Endometrial microvascular endothelial cells (primary cell): Measurements from ENCODE around the gene WT1. TPM values are rescaled to one million over a fixed set of nuclear protein-coding genes. Genes with fewer than 3 reads are reported as not detected.

Experiments used
- in situ Hi-C: cut with HindIII; loops from 2 replicates; pipeline ENCODE4 v1.10.0; 2017; ENCODE audit warnings: low sequenced_read_pairs, low pct_unique_long_range_greater_than_20kb; ENCODE audit errors: inconsistent ontology term
- total RNA-seq: library from RNA; depleted of rRNA; stranded (reverse); fragments of >200 nt; gene quantifications from one replicate; pipeline ENCODE4 v1.2.3, GENCODE V29; 2015; ENCODE audit errors: inconsistent ontology term

WT1 gene
- total RNA-seq, 1 donor from 2014 or later: not detected

DNA sequence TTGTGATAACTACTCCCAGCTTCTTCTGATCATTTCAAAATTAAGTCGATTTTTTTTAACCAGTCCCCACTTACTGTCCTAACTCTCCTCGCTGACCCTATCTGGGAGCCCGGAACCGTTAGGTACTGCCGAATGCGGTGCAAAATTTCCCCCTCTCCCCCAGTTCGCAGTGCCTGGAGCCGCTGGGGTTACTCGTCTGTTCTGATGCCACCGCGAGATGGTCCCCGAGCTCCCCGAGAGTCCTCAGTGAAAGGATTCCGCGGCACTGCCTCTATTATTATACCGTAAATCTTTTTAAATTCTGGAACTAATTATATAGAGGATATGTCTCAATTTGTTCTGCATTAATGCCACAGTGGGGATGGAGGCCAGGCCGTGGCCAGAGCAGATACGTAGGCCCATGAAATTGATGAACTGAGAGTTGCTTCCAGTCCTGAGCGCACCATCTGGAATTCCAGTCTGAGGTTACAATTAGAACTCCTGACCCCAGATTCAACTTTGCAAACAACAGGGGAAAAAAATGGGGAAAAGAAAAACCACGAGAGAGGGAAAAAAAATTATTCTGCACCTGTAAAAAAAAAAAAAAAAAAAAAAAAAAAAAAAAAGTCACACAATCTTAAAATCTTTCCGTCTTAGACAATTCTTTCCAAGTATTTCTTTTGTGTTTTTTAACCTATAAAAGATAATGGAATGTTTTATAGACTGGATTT lies 4.3 kb upstream of the WT1 start:
- in situ Hi-C loops: no loop called here

DNA sequence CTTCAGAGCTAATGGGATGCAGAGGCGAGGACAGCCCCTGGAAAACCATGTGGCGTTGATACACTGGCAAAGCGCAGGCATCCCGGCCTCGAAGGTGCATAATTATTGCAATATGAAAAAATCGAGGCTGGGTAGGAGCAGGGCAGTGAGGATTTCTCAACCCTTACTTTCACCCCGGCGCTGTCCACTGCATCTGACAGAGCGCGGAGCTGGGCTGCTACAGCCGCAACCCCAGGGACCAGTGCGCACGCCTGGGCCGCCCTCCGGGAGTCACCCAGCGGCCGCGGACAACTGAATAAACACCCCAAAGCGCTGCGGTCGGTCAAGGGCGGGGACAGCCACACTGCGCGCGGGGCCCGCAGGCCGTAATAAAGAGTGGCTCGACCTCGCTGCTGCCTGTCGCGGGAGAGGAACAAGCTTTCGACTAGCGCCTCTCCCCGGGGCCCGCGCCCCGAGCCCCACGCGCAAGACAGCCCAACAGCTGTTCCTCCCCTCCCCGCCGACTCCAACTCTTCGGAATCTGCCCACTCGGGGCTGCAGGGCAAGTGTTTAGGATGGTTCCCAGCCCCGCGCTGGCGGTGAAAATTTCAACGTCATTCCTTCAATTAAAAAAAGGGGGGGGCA lies 3.6 kb upstream of the WT1 start:
- in situ Hi-C loops: no loop called here

DNA sequence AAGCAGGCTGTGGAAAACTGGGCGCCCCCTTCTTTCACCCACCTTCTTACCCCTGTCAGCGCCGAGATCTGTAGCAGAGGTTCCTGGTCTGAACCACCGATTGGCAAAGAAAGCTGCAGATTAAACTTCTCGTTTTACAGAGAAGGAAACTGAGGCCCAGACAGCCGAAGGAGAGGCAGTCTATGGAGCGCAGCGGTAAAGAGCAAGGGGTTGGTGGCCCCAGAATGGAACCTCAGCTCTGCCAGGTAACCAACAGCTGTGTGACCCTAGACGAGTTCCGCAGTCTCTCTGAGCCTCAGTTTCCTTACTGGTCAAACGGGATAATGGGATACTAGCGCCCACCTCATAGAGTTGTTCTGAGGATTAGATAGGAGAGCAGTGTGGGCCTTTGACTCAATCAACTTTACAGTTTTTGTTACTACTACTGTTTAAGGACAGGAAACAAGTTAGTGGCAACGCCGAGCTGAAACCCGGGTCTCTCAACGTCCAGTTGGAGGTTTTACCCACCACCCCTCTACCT lies 3.1 kb upstream of the WT1 start:
- in situ Hi-C loops: no loop called here

DNA sequence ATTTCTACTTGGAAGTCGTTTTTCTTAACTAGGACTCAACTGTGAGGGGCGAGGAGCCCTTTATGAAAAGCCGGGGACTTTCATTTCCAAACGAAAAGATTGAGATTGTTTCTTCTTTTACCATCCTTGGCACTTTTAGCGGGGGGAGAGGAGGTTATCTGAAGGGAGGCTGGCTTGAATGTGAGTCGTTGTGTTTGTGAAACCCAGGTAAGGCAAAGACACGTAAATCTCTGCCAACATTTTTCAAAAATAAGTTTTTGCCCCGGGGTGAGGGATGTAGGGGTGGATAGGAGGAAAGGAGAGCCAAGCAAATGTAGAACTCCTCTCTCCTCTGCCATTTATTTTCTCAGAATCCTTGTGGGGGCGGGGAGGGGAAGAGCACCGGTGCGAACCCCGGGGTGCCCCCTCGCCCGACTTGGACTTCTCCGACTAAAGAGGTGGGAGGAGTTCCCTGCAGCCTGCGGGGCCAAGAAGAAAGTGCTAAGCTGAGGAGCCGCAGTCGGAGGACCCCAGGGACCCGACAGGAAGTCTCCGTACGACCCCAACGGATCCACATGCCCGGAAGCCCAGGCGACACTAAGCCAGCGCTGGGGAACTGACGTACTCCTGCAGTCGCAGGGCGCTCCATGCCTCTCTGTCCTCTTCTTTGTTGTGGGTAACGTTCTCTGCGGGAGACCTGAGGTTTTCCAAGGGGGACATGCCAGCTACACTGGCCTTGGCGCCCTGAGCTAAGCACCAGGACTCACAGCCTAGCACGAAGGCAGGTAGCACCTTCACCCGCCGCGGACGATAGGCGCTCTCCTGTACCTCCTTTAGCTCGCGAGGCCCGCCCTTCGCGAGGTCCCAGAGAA lies 2.4 kb upstream of the WT1 start:
- in situ Hi-C loops: no loop called here

DNA sequence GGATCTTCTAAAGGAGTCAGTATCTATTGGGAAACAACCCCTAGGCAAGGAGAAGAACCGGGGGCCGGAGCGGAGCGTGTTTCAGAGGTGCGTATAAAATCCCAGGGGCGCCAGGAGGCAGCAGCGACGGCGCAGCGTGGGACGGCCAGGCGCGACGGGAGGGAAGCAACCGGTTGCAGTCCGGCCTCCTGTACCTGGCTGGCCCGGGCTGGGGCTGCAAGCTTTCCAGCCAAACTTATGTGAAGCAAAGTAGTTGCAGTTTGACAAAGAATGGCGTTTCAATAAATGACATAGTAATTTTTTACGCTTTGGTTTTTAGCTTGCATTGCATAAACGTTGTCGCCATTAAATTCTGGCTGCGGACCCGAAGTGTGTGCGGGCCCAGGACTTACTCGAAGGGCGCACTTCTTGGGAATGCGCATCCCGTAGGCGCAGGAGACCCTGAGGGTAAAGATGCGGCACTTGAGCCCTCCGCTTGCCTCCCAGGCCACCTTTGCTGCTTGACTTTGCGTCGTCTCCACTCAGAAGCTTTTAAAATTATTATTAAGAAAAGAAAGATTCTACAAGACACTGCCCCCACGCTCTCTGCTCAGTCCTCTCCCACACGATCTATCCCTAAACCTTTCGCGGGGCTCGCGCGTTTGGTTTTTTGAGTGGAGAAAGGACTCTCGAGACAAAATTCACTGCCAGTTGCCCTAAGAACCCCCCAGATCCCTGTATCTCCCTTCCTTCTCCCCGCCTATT lies 1.6 kb upstream of the WT1 start:
- in situ Hi-C loops: no loop called here

DNA sequence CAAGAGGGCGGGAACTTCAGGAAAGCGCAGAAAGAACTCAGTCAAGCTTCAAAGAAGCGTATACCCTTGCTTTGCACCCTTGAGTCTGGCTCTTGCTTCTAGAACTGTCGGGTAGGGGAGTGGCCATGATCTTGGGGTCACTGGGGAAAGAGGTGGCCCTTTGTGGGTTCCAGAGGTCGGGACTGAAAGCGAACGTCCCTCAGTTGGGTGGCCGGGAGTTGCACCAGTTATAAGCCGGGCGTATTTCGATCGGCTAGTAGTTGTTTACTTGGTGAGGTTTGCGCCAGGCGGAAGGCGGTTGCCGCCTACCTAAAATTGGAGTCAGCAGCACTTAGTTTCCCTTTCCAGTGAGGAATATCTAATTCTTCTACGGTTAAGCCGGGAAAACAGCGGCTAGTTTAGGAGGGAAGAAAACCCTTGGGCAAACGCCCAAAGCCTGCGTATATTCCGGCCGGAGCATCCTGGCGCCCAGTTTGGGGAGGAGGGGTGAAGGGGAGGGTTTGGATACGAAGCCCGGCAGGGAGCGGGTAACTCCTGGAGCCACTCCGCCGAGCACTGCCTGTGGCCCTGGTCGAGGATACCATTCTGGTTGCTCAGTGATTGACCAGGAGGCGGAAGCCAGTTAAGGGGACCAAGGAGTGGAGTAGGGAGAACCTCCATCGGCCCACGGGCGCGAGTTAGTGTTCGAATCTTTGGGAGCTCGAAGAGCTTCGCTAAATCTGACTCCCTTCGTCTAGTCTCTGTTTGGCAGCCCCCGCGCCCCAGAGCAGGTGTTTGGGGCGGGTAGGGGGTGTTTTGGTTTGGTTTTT lies 807 bp upstream of the WT1 start:
- in situ Hi-C loops: no loop called here

DNA sequence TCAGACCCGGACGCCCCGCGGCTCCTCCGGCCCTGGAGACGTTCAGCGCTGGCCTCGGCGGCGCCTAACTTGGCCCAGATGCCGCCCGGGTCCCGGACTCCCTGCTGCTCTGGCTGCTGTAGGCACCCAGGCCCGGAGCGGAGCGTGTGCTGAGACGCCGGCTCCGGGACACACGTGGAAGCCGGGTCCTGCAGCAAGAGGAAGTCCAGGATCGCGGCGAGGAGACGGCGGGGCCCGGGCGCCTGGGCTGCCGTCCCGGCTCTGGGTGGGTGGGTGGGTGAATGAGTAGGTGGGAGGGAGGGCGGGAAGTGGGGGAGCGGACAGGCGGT lies 223 bp downstream of the WT1 start:
- in situ Hi-C loops: no loop called here

DNA sequence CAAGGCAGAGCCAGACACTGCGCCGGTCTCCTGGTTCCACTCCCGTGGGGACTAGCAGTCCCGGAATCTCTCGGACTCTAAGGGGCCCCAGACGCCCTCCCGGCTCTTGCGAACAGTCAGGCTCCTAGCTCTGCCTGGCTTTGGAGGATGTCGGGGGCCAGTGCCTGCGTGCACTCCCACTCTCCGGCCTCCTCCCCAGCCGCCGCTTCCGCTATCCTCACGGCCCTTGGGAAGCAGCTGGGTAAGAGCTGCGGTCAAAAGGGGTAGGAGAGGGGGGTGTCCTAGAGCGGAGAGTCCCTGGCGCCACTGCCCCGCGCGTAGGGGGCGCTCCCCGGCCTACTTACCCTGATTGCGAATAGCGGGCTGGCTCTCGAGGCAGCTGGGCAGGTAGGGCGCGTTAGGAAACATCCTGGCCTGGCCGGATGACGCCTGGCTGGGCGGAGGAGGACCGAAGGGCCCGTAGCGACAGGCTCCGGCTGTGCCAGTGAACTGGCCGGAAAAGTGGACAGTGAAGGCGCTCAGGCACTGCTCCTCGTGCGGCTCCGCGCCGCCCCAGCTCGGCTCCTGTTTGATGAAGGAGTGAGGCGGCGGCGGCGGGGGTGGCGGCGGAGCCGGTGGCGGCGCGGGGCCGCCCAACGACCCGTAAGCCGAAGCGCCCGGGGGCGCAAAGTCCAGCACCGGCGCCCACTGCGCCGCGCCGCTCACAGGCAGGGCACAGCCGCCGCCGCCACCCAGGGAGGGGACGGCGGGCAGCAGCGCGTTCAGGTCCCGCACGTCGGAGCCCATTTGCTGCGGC lies 785 bp downstream of the WT1 start:
- in situ Hi-C loops: no loop called here

DNA sequence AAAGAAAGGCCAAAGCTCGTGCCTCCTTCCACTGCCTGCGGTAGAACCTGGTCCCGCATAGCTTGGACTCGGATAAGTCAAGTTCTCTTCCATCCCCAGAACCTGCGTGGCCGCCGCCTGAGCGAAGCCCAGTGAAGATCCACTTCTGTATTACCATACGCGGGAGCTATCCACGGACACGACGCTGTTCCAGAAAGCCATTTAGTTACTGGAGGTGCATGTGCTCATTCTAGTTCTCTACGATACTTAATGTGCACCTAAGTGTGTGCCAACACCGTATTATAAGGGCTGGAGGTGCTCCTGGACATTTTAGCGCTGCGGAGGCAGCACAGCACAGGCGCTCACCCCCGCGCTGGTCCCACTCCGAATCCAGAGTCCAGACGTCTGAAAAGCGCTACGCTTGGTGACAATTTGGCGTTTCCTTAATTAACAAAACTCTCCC lies 1.4 kb downstream of the WT1 start:
- in situ Hi-C loops: no loop called here

DNA sequence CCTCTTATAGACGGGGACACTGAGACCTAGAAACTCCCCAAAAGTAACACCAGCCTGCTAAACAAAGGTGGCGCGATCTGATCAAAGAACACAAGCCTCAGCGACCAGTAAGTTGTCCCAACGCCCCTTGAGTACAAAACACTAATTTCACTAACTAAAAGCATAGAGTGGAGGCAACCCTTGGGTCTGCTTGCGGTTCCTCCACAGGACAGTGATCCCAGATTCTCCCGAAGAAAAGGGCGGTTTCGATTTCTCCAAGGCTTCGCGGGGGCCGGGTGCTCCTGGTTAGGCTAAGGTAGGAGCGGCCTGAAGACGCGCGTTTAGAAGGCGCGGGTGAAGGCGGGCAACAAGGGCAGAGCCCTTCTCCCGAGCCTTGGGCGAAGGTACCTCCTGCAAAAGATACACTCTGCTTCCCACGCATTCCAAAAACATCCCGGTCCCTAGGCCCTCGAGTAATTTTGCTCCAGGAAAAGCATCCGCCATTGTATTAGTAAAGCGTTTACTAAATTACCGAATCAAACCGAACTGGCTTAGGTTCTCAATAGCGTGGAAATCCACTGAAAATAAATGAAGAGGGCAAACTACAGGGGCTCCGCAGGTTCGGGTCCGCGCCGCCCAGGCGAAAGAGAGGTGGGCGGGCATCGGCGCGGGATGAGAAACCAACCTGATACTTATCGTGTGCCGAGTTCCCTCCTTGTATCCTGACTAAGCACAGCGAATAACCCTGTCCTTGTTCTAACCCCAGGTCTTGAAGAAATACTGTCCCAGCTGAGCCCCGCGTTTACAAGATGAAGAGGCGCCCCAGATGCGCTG lies 2.0 kb downstream of the WT1 start:
- in situ Hi-C loops: no loop called here

DNA sequence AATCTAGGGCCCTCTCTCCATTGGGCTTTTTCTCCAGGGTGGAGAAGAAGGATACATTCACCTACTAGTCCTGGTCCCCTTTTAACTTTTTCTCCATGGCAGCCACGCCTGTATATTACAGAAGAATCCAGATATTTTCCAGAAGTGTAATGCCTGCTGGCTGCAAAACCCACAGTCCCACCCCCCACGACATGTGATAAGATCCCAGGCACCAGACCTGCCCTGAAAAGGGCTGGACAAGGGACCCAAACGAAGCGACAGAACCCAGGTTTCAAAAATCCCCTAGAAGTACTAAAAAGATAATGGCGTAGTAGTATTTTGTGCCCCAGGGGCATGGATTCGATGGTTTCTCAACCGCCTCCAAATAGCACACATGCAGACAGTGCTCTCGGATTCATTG lies 2.8 kb downstream of the WT1 start:
- in situ Hi-C loops: no loop called here

DNA sequence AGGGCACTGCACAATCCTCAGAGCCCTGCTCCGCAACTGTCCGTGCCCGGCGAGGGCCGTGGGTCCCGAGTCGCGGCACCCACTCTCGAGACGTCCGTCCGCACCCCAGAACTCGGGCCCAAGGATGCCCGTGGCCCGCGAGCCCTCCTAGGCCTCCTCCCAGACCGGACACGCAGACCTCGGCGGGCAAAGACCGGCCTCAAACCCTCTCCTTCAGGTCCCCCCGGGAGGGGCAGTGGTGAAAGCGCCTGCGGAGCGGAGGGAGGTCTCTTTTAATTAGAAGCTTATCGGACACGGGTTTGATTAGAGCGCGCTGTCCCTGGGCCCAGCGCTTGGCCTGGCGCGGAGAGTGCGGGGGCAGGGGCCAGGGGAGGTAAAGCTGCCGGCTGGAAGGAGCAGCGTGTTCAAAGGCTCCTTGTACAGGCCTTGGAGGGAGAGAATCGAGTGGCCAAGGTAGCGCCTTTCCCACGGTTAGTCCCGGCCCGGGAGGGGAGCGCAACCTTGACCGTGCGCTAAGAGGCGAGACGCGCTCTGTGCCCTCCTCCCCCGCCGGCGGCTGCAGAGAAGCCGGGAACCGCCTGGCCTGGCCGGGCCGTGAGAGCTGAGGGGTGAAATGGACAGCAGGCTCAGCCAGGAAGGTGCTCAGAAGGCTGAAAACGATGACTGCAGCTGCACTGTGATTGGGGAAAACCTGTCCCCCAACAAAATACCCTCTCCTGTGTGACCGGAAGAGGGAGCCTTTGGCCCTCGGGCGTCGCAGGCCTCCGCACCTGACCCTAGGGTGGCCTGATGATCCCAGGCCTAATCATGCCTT lies 4.6 kb downstream of the WT1 start:
- in situ Hi-C loops: no loop called here

DNA sequence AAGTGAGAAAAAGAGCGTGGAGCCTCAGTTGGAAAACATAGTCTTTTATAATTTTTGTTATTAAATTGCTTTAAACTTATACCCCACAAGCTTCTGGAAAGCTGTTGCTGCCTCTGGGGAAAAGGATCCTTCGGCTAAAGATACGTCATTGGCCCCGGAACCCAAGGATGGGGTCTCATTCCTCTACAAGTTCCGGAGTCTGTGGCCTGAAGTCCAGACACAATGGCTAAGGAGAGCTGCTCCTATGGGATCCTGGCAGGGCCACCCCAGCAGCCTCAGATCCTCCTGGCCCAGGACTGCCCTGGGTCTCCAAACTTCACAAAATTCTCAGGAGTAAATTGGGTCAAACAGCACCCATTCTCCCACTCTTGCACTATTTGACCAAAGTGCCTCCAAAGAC lies 5.9 kb downstream of the WT1 start:
- in situ Hi-C loops: no loop called here

DNA sequence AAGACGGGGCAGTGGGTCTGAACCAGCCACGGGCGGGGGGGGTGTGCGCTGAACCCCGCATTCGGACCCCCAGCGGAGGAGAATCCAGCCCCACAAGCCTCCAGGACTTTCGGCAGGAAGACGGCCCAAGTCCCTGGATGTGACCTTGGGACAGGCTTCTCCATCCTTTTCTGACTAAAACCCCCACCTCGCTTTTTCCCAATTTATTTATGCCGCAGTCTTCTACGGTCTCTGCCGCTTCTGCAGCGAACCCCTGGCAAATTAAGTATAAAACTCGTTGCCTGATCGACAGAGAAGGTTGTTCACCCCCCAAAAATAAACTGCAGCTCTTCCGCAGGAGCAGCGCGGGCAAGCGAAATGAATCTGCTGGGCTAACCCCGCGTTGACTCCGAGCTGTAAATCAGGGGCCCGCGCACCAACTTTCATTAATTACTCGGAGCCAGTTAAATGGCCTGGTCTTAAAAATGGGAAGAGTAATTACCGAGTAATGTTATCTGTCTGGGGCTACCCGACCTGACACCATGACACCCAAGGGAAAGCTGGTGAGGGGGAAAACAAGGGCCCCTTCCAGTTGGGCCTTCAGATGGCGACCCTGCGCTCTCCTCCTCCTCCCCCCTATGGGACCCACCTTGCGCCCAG lies 6.6 kb downstream of the WT1 start:
- in situ Hi-C loops: no loop called here

DNA sequence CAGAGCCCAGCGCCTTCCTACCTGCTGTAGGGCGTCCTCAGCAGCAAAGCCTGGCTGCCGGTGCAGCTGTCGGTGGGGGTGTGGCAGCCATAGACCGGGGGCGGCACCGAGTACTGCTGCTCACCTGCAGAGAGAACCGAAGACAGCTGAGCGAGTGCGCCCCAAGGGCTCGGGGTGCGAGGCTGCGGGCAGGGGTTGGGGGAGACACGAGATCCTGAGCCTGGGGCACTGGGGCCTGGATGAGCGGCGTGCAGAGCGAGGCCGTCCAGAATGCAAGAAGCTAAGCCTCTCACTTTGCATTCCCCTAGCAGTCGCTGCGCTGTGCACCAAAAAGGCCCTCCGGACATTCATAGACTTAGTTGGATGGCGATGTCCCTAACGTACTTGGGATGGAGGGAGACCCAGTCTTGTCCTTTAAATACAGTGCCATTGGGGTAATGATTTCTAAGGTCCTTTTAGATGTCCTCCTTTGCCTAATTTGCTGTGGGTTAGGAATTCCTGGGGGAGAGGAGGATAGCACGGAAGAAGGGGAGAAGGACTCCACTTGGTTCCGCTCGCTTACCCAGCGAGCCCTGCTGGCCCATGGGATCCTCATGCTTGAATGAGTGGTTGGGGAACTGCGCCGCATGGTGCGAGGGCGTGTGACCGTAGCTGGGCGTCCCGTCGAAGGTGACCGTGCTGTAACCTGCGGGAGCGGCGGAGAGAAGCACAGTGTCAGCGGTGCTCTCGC lies 7.2 kb downstream of the WT1 start:
- in situ Hi-C loops: no loop called here
